ENCODE measurements around the gene NDUFC1.
"Not testable (repeated sequence)": the region's sequence is repeated elsewhere in the genome, so short reads cannot be mapped to it uniquely, and the experiment has no call there.

The NDUFC1 gene

DNA sequence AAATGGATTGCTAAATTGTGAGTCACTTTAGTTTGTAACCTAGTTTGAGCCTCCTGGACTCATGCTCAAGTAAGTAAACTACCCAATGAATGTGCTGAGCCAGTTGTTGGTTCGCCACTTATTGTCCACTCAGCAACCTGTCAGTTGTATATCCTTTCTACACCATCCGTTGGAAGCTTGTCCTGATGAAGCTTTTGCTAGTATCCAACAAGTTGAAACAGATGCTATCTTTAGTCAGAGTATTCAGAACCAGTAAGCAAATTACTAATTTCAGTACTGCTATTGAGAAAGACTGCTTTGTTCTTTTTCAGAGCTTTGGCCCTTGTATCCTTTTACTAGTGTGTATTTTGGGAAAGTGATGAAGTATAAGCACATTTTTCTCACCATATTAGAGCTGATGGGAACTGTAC, 5.3 kb downstream of the NDUFC1 start:
- DNase-seq (ENCODE audit: low read depth): no peak

DNA sequence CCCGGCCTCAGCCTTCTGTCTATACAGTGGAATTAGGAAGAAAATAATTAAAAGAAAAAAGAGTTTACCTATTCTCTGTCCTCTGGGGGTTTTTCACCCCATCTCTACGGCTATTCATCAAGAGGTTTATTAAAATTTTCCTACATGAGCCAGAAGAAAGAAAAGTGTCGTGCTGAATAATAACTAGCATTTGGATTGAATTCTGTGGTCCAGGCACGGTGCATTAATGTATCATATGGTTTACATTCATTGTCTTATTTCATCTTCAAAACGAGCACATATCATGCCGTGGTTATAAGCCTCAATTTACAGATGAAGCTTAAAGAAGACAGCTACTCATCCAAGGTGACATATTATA, 6.4 kb downstream of the NDUFC1 start:
- no peak for DNase-seq (ENCODE audit: low read depth)

DNA sequence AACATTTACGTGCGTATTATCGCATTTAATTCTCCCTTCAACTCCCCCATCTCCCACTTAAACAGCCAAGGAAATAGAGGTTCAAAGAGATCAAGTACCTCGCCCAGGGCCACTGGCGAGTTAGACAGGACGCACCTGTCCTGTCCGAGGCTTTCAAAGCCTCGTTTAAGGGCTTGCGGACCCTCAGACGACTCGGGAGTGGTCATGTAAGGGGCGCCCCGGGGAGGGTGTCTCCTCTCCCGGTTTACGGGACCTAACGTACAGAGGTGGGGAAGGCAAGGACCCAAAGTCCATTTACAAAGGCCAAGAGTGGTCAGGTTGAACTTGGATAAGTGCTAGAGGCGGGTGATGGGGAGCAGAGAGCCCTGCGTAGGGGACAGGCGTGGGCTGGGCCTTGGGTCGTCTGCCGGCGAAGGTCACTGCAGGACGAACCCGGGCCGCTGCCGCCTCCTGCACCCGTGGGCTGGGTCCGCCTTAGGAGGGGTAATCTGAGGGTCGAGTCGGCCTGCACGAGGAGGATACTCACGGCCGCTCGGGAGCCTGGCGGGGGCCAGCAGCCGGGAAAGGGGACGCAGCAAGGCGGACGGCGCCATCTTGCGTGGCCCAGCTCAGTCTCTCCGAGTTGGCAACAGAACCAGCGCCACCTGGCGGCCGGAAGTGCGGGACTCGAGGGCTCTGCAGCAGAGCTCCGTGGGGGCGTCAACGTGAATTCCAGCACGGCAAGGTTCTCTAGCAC, 6.9 kb downstream of the NDUFC1 start:
- peak; percentile 99 for DNase-seq (ENCODE audit: low read depth)

DNA sequence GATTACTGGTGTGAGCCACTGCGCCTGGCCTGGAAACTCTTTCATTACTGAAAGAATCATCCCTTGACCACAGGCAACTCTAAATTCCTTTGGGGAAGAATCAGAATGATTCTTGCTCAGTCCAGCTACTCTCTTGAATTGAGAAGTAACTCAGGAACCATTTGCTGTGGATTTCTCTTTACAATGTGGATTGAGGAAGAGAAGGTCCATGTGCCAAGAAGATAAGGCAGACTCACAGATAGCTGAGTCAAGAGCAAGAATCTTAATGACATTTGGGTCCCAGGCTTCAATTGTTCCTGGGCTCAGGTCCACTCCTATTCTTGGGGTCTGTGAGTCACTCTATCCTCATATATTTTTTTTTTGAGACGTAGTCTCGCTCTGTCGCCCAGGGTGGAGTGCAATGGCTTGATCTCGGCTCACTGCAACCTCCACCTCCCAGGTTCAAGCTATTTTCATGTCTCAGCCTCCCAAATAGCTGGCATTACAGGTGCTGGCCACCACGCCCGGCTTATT, 16.0 kb downstream of the NDUFC1 start:
- no peak for DNase-seq (ENCODE audit: low read depth)

DNA sequence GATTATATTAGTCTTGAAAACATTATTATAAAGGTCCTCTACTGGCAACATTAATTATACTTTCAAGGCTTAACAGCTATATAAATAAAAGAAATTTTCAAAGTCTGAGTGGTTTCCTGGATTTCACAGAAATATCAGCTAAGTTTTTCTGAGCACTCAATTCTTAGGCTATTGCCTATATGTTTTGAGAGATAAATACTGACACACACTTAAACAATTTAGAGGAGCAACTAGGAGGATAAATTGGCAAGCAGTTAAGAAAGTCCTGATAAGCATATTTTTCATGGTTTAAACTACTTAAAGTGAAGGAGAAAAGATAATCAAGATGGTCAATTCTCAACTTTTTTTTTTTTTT, 19.6 kb downstream of the NDUFC1 start:
- no peak for DNase-seq (ENCODE audit: low read depth)

DNA sequence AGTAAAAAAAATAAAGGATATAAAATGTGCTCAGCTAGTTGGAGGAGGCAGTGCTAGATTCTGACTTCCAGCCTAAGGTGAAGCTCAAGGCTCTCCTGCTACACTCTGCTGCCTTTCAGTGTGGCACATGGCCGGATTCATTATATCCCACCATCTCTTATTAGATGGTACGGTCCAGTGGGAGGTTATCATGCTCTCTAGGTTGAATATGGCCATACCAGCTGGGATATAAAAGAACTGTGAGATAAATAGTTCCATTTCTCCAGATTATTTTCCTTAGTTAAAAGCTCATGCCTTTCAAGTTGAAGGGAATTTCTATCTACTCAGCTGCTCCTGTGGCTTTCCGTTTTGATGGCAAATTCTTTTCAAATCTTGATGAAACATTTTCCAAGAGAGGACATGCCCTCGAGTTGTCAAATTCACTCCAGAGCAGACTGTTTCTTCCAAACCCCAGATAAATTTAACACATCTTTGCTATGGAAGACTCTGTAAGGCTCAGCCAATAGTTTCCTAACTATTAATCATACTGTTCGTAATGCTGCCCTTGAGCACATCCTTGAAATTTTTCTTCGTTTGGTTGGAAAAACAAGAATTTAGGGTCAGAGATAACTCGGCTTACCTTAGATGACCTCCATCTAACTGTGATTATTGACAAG, 20.1 kb downstream of the NDUFC1 start:
- DNase-seq (ENCODE audit: low read depth): no peak

DNA sequence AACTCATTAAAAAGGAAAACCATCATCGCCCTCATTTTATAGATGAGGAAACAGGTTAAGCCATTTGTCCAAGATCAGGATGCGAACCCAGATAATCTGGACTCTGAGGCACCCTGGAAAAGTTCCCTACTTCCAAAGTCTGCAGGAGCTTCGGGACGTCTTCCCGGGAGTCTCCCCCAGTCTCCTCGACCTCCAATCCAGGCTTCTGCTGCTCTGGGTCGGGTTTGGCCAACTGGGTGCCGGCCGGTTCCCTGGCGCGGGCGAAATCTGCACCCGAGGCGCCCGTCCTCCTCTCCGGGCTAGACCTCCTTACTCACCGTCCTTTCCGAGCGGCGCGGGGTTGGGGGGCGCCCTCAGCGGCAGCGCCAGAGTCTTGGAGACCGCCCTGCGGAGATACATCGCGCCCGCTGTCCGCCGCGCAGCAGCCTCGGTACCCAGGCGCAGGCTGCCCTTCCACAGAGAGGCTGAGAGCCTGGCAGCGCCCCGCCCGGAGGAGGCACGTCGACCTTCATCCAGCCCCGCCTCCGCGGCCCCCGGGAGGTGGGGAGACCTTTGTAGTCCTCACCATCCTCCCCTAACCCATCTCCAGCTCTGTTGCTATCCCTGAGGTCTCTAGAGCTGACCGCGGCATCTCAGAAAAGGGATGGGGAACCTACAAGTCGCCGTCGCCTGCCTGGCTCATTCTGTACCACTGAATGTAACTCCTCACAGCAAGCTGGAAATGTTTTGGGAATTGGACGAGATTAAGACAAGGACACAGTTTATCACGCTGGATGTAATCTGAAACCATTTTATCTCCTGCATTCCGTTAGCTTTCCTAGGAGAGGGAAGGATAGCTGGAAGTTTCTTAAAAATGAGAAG, 22.3 kb downstream of the NDUFC1 start, which contains the start of gene MGARP:
MGARP (minus strand) TSS at position 466 of the 861 bp plus-strand sequence; CDS start at position 399, 67 bp downstream.
- DNase-seq (ENCODE audit: low read depth): no peak

DNA sequence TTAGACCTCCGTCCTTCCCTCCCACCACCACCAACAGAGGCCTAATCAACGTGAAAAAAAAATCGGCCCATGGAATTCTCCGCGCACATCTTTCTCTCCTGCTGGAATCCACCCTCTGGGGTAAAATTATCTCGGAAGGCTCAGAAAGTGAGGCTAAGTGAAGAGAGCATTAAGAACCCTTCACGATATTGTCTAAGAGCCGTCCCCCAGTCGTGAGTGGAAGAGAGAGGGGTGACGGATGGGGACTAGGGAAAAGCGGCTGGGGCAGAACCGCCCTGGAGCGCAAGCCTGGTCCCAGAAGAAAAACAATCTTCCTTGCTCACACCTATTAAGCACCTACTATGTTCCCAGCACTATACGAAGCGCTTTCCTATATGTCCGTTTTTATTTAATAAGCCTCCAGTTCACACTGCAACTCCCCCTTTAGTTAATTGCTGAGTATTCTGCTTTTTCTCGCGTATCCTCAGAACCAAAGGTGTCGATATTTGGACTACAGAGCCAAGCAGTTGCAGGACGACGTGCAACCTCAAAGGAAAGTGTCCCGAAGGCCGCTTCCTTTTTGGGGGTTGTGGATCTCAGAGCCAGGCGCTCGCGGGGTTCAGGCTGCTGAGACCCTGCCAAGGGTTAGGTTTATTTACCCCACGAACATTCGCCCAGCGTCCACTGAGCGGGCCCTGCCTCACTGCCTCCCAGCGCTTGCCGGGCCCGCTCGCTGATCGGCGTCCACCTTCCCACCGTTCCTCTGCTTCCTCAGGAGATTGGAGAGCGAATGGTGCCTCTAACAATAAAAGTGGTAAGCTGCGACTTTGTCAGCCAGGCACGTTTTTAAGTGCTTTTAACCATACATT, 23.1 kb downstream of the NDUFC1 start:
- DNase-seq (ENCODE audit: low read depth): no peak

DNA sequence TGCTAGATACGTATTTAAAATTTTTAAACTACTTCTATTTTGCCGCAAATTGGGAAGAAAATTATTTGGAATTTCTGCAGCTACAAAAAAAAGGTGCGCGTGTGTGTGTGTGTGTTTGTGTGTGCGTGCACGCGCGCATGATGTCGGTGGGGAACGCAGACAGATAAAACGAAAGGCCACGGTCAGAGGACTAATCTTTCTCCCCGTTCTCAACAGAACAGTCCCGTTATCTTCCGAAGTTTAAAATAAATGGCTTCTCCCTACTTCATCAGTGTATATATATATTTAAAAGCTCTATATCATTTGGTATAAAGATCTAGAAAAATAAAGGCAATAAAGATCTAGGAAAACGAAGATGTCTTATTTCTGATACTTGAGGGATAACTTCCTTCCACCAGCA, 23.8 kb downstream of the NDUFC1 start:
- DNase-seq (ENCODE audit: low read depth): no peak

DNA sequence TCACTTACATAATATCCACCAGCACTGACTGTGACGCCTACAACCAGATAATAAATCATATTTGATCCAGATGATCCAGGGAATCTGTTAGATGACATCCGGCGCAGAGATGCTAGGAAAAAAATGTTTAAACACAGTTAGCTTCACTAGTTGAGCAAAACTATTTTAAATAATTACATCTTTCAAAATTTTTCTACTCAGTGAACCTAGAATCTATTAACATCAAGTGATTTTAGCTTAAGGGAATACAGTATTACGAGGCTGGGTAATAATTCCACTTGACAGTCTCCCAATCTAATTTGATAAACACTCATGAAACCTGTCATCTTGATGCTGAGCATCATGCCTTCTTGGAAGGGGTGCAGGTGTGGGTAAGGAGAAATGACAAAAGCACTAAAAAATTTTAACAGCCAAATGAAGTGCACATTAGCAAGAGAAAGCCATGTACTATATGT, 27.0 kb downstream of the NDUFC1 start:
- DNase-seq (ENCODE audit: low read depth): no peak

DNA sequence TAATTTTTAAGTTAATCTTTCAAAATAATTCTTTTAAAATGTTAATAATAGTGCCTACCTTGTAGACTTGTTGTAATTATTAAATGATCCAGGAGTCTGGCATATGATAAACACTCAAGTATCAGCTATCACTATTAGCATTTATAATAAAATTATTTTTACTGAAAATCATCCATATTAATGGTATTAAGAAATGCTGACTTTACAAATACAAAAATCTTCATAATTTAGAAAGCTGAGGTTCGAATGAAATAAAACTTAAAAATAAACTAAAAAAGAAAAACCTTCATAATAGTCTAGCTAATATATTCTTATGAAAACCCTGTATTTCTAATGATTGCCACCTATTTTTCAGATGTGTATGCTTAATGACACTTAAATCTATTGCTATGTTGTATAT, 27.5 kb downstream of the NDUFC1 start:
- no peak for DNase-seq (ENCODE audit: low read depth)

DNA sequence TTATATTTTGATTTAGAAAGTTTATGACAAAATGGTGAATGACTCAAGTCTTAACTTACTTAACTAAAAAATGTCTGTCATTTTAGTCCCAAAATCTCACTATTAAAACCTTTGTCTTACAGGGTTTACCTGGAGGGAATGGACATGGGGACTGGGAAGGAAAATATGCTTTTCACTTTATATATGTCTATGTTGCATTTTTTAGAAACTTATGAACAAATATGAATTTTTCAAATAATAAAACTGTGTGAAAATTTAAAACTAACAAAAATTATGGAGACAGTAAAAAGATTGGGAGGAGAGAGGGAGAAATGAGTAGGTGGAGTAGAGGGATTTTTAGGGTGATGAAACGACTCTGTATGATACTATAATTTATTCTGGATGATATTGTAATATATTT, 28.4 kb downstream of the NDUFC1 start:
- DNase-seq (ENCODE audit: low read depth): no peak

DNA sequence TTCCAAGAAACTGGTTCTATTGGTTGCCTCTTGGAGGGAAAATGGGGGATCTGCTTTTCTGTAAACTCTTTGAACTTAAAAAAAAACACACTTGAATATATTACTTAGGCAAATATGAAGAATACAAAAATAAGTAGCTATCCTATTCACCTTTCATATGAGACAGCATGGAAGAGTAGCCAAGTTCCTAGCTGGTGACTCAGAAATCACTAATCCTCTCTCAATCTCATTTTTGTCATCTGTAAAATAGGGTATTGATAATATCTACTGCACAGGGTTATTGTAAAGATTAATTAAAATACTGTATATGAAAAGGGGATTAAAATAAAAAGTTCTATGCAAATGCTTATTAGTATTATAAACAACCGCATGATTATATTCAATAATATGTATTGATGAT, 35.0 kb downstream of the NDUFC1 start:
- DNase-seq (ENCODE audit: low read depth): no peak

DNA sequence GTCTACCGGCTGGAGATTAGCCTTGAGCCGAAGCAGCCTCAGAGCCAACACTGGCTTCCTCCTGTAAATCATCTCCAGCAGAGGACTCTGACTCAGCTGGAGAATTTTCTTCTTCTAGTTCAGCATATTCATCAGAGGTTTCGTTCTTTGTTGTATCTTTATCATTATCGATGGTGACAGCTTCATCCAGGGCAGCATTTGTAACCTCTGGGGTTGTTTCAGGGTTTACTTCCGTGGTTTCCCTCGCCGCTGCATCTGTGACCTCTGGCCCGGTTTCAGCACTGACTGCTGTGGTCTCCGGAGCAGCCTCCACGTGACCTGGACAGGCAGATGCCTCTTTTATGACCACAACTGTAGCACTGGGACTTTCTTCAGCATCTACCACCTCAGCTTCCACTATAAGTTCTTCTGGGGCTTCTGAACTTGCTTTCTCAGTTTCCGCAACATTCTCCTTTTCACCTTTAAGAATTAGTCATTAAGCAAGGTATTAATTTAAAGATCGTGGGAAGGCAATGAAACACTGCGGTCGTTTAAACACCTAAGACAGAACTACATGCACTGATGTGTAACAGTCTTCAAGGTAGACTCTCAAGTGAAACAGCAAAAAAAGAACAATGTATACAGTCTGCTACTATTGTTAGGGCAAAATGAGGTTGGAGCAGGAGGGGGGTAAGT, 35.6 kb downstream of the NDUFC1 start:
- DNase-seq (ENCODE audit: low read depth): peak; percentile 69

DNA sequence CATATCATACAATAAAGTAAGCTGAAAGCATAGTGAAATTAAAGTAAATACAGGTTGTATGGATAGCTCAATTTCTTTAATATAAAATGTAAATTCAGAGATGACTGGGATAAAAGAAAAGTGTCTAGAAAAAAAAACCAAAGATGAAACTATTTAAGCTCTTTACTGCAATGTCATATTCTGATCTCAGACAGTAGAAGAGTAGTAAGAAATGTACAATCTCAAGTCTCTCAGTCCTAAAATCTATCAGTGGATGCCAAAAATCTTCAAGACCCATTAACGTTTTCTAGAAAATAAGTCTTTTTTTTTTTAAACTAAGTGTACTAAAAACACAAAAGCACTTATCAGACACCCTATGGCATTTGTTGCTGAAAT, 36.1 kb downstream of the NDUFC1 start:
- no peak for DNase-seq (ENCODE audit: low read depth)

DNA sequence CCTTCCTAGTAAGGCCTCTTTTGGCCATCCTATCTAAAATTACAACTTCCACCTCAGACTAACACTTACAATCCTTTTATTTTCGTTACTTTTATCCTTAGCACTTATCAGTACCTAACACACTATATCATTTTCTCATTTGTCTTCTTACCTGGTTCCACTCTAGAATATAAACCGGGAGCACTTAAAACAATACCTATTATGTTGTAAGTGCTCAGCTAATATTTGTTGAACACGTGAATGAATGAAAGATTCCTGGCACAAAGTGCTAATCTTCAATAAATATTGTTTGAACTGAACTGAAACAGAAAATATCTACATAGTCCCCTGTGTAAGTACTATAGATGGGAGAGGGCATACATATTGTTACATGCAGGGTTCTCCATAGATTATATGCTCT, 36.6 kb downstream of the NDUFC1 start:
- DNase-seq (ENCODE audit: low read depth): no peak

DNA sequence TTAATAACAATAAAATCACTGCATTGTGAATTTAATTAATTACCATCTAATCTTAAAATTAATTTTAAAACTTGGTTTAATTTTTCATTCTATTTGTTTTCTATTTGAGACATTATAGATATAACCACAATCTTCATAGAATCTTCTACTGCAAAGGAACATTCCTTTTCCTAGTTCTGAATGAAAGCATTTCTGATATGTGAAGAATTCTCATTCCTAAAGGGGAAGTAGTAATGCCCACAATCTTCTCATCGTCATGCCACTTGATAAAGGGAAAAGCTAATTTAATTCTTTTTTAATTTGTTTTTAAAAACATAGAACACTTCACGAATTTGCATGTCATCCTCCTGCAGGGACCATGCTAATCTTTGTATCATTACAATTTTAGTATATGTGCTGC, 45.9 kb downstream of the NDUFC1 start:
- no peak for DNase-seq (ENCODE audit: low read depth)

DNA sequence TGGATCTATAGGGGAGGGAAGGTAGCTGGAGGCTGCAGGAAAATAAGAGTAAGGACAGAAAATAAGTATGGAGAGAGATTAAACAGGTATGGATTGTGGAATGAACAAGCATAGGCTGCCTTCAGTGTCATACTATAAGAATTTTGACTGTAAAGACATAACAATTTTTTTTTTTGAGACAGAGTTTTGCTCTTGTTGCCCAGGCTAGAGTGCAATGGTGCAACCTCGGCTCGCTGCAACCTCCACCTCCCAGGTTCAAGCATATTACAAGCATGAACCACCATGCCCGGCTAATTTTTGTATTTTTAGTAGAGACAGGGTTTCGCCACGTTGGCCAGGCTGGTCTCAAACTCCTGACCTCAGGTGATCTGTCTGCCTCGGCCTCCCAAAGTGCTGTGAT, 46.7 kb downstream of the NDUFC1 start:
- DNase-seq (ENCODE audit: low read depth): not testable (repeated sequence)

DNA sequence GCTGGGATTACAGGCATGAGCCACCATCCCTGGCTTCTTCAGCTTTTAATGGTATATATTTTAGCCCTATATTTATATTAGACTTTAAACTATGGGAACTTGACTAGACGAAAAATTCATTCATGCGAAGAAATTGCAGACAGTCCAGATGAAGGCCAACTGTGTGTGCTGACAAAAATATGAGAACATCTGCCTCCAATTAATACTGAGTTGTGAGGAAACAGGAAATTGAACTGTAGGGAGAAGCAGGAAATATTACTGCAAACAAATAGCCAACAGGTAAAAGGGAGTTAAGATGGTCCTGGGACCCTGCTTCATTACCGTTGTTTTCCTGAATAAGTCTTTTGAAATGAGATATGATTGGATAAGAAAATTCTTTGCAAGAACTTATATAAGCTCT, 48.6 kb downstream of the NDUFC1 start:
- no peak for DNase-seq (ENCODE audit: low read depth)

DNA sequence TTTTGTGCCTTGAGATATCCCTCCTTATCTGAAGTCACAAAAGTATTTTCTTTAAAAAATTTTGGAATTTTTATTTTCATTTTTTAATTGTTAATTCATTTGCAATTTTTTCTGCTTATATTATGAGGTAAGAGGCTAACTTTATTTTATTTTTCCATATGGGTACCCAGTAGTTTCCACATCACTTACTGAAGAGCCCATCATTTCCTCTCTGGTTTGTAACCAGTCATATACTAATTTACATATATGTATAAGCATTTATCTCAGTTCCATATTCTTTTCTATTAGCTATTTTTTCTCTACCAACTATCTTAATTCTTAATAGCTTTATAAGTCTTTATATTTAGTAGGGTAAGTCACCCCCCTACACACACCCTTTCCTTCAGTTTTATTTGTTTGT, 49.2 kb downstream of the NDUFC1 start:
- DNase-seq (ENCODE audit: low read depth): no peak

DNA sequence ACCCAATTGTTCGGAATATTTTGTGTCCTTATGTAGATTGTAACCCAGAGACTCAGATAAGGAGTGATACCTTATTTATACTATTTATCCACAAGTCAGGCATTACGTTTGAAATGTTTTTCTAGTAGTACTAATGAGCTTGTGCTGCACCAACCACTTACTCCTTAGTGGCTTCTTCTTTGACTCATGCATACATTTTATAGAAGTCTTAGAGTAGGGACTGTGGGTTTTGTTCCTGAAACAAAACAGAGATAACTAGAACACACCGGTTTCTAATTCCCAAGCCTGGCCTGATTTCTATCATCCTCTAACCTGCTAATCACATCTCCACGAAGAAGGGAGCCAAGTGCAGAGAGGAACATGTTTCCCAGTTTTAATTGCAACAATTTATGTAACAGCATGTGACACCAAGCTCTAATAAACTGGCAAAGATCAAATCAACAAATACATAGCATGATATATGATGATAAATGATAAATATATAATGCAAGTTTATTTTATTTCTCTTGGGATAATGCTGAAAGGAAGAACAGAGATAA, 54.5 kb downstream of the NDUFC1 start:
- no peak for DNase-seq (ENCODE audit: low read depth)

Data from stimulated activated CD8-positive, alpha-beta memory T cell treated with anti-CD3 and anti-CD28 coated beads, Interleukin-4, amount 100 ng/mL, for 24 hours (primary cell).